ENCODE measurements around the gene FGFR3. TPM values are rescaled to one million over a fixed set of nuclear protein-coding genes. Genes with fewer than 3 reads are reported as not detected.

The FGFR3 gene
- total and polyA plus RNA-seq, 2 of the 8 experiments (the other 6 are each of a cell fraction or from before 2014, with no cell fraction given): 9.0 to 19.5 TPM

GRCh38 chr4:1763550-1764080 lies 29.5 kb upstream of the FGFR3 start:
- WGBS, 2 experiments (ENCODE audit: extremely low coverage in 1 of 2, insufficient coverage in 1 of 2, insufficient read length in 1 of 2, insufficient replicate concordance in 2 of 2, low coverage in 1 of 2, low lambda C conversion rate in 2 of 2, missing lambda C conversion rate in 1 of 2): 68% methylated on average over 12 of the region's 36 CpGs; no CpG with 5 or more reads in 1 of the 2 experiments
- CTCF ChIA-PET (ENCODE audit: partially characterized antibody): interaction anchor here (52.9 to 71.2 kb wide), 2 partner anchors 1 to 25 kb away, joined by 2507 read pairs; partner anchors contain the start of gene FGFR3
- POLR2A ChIA-PET (ENCODE audit: partially characterized antibody): interaction anchor here (1.4 to 4.9 kb wide), 4 partner anchors 11 to 46 kb away, joined by 4 to 20 read pairs (median 8); partner anchors contain the start of gene FGFR3

More at GRCh38 chr4:1763550-1764080, 29.5 kb upstream of the FGFR3 start:
- no peaks in the 10 kb centered on the region for H4K20me1 ChIP-seq (replicated peaks in 1 of 2; ENCODE audit: control insufficient read depth in 1 of 2, insufficient read depth in 2 of 2, low read length in 2 of 2)
- no peak overlapping the region for H2BK12ac ChIP-seq (ENCODE audit: low read depth, low read length)
- no peak overlapping the region for H3K4me3 ChIP-seq (ENCODE audit: extremely low read depth in 1 of 4, insufficient read depth in 2 of 4, low read depth in 3 of 4, low read length in 4 of 4)
- H3K79me2 ChIP-seq (ENCODE audit: control insufficient read depth in 1 of 2, insufficient read depth in 2 of 2, low read length in 2 of 2): no peaks in the 10 kb centered on the region
- H4K91ac ChIP-seq (replicated peaks; ENCODE audit: insufficient read length, low read length): no peak overlapping the region
- peaks cover 4% of the 10 kb centered on the region; the same call in 1 of the 2 replicates for H3K23me2 ChIP-seq (ENCODE audit: low read depth, low read length)
- no peak overlapping the region for H3K4me2 ChIP-seq (ENCODE audit: insufficient read depth in 1 of 2, low read depth in 2 of 2, low read length in 2 of 2)
- DNase-seq (ENCODE audit: low read depth in 1 of 2, low spot score in 2 of 2) (no peak), FAIRE-seq (no peak)
- no peak overlapping the region for H4K5ac ChIP-seq (ENCODE audit: insufficient read length, low read depth, low read length)
- H2BK120ac ChIP-seq (replicated peaks; ENCODE audit: low read depth, low read length): no peak overlapping the region
- H2AK5ac ChIP-seq (ENCODE audit: low read depth, low read length): no peak overlapping the region
- H3K18ac ChIP-seq (ENCODE audit: extremely low read depth, low read length): peak overlapping the region; percentile 71
- no peak overlapping the region for H3K56ac ChIP-seq (replicated peaks; ENCODE audit: insufficient read length, low read depth, low read length)
- H3K4ac ChIP-seq (replicated peaks; ENCODE audit: insufficient read length, low read depth, low read length): no peak overlapping the region
- H3K23ac ChIP-seq (ENCODE audit: insufficient read length): no peak overlapping the region
- no peak overlapping the region; the same call in 1 of the 2 replicates for H2BK5ac ChIP-seq (ENCODE audit: low read depth, low read length)
- H3K36me3 ChIP-seq (ENCODE audit: control insufficient read depth in 2 of 4, insufficient read depth in 4 of 4, low read length in 3 of 4): no peaks in the 10 kb centered on the region
- H2BK20ac ChIP-seq (ENCODE audit: low read length): no peak overlapping the region
- H4K8ac ChIP-seq (ENCODE audit: extremely low read depth, insufficient read depth, low read length): peak overlapping the region; percentile 80; the same call in 1 of the 2 replicates
- no peaks in the 10 kb centered on the region for H3K79me1 ChIP-seq (ENCODE audit: low read depth, low read length)
- no peak overlapping the region for H3K14ac ChIP-seq (ENCODE audit: insufficient read length)
- H2BK15ac ChIP-seq (ENCODE audit: low read length): no peak overlapping the region
- H3K4me1 ChIP-seq (replicated peaks in 1 of 4; ENCODE audit: control insufficient read depth in 3 of 4, insufficient read depth in 4 of 4, low read length in 3 of 4): peaks cover 5 to 27% (median 18%) of the 10 kb centered on the region in 4 experiments
- no peak overlapping the region for H3K9ac ChIP-seq (replicated peaks in 1 of 4; ENCODE audit: extremely low read depth in 1 of 4, low read depth in 3 of 4, low read length in 3 of 4)
- TF ChIP-seq SIRT6 (IDR thresholded peaks at IDR 0.05; ENCODE audit: low read length) (no peak), GABPA (IDR thresholded peaks at IDR 0.05; ENCODE audit: borderline replicate concordance, insufficient read depth, low read length) (0 out of 2 replicates have a peak, but pooled peaks have one; percentile 29), KDM5A (IDR thresholded peaks at IDR 0.05; ENCODE audit: low read length) (no peak), TBP (IDR thresholded peaks at IDR 0.05; ENCODE audit: low read depth, low read length) (no peak), TEAD4 (IDR thresholded peaks at IDR 0.05; ENCODE audit: low read depth, low read length) (no peak), SP2 (IDR thresholded peaks at IDR 0.05; ENCODE audit: low read length) (no peak), POU5F1 (IDR thresholded peaks at IDR 0.05; ENCODE audit: low read depth, low read length) (no peak)
- peaks cover 0 to 3% (median 0%) of the 10 kb centered on the region in 4 experiments; a peak in 2 of 7 replicates for H3K27me3 ChIP-seq (replicated peaks in 1 of 4; ENCODE audit: control insufficient read depth in 3 of 4, extremely low read depth in 1 of 4, insufficient read depth in 3 of 4, low read length in 3 of 4)
- H3K27ac ChIP-seq (ENCODE audit: low read depth, low read length): no peak overlapping the region
- H2AFZ ChIP-seq (ENCODE audit: low read length): no peak overlapping the region
- H3K9me3 ChIP-seq (ENCODE audit: insufficient read depth in 2 of 2, low read depth in 1 of 2, low read length in 1 of 2): no peaks in the 10 kb centered on the region

Measured in H1 (cell line).